Esophagus muscularis mucosa (tissue), 4 donors: ENCODE results near the gene LSM2. TPM values are rescaled to one million over a fixed set of nuclear protein-coding genes. Genes with fewer than 3 reads are reported as not detected.
A peak's percentile ranks its signal among the peaks of the same experiment; 100 is the strongest.

Source experiments
- DNase-seq: peaks from one replicate; pipeline ENCODE4 v3.0.0-alpha.2; 2017; ENCODE audit errors: extremely low spot score
- H3K27ac ChIP-seq, 4 donors: fragments of 200-600 bp; sonication (generic); replicated peaks in 1 of 4; 1 replicate in 3 of 4; 2 replicates in 1 of 4; pipeline ENCODE4 v1.5.1; 2016 to 2019; ENCODE audit warnings: mild to moderate bottlenecking in 1 of 4
- H3K27me3 ChIP-seq, 4 donors: fragments of 200-600 bp; sonication (generic); one replicate each; pipeline versions ENCODE4 v1.5.1 to v1.6.0; 2016 to 2019
- H3K36me3 ChIP-seq, 4 donors: fragments of 200-600 bp; sonication (generic); one replicate each; pipeline ENCODE4 v1.5.1; 2016 to 2019
- H3K4me1 ChIP-seq, 4 donors: fragments of 200-600 bp; sonication (generic); one replicate each; pipeline ENCODE4 v1.5.1; 2016 to 2019
- H3K4me3 ChIP-seq, 4 donors: fragments of 200-600 bp; sonication (generic); 1 replicate in 2 of 4; 2 replicates in 2 of 4; pipeline ENCODE4 v1.5.1; 2016 to 2019; ENCODE audit warnings: mild to moderate bottlenecking in 4 of 4, moderate library complexity in 1 of 4
- H3K9me3 ChIP-seq, 4 donors: fragments of 200-600 bp; sonication (generic); 1 replicate in 3 of 4; 2 replicates in 1 of 4; pipeline ENCODE4 v1.5.1; 2016 to 2019
- CTCF ChIP-seq, 3 experiments: fragments of 200-600 bp in 2 of 3; fragments of 450-650 bp in 1 of 3; sonication (generic) in 2 of 3; IDR thresholded peaks; one replicate each; pipeline ENCODE4 v1.5.1; 2017 to 2019; ENCODE audit warnings: antibody characterized with exemption in 3 of 3, mild to moderate bottlenecking in 2 of 3, moderate library complexity in 1 of 3
- EP300 ChIP-seq: sonication (generic); formaldehyde crosslinking; IDR thresholded peaks from one replicate; pipeline ENCODE4 v1.6.1; 2017; ENCODE audit warnings: antibody characterized with exemption
- POLR2A ChIP-seq: fragments of 450-650 bp; IDR thresholded peaks from one replicate; pipeline ENCODE4 v1.6.1; 2017; ENCODE audit warnings: antibody characterized with exemption, moderate library complexity, mild to moderate bottlenecking, low read depth
- POLR2AphosphoS5 ChIP-seq, 2 donors: sonication (generic); formaldehyde crosslinking; IDR thresholded peaks; one replicate each; pipeline ENCODE4 v1.6.1; 2017; ENCODE audit warnings: antibody characterized with exemption in 2 of 2
- WGBS: methylation state at CpG from one replicate; pipeline ENCODE4 v1.1.5; 2018; 5-methylcytosine and 5-hydroxymethylcytosine counted together
- intact Hi-C: fragments of 100-400 bp; cut with DNase I; formaldehyde crosslinking; loops from one replicate; pipeline ENCODE4 v1.15.1; 2023
- total RNA-seq, 4 donors: library from RNA; depleted of rRNA; stranded (reverse); fragments of >200 nt; gene quantifications; one replicate each; pipeline versions ENCODE4 v1.1.0 to v1.2.1, GENCODE V29; 2016

LSM2 gene
- total RNA-seq, 4 donors from 2014 or later, result 24.2 to 41.5 (median 32.9) TPM

GRCh38 chr6:31768363-31769257 lies 38.2 kb downstream of the LSM2 start:
- no peak overlapping the region for H3K4me3 ChIP-seq
- peaks cover 0 to 32% (median 18%) of the 10 kb centered on the region in 4 donors for H3K4me1 ChIP-seq
- no peaks in the 10 kb centered on the region for H3K36me3 ChIP-seq
- peaks cover 0 to 3% (median 0%) of the 10 kb centered on the region in 4 donors for H3K27me3 ChIP-seq
- TF ChIP-seq EP300, result no peak
- no peak for TF ChIP-seq CTCF (IDR thresholded peaks at IDR 0.05)
- TF ChIP-seq POLR2A, result no peak
- TF ChIP-seq POLR2AphosphoS5 (IDR thresholded peaks at IDR 0.05), result no peak
- 90% methylated on average over 16 of the region's 18 CpGs for WGBS
- no peak for DNase-seq
- no peaks in the 10 kb centered on the region for H3K9me3 ChIP-seq
- no peak overlapping the region for H3K27ac ChIP-seq
- intact Hi-C loops, result loop anchor here (2.0 to 5.0 kb wide), 2 partner anchors 41 to 88 kb away; partner anchors contain the start of genes DDAH2 and LY6G5C

GRCh38 chr6:31767096-31767645 lies 39.6 kb downstream of the LSM2 start:
- Histone ChIP-seq H3K36me3 (no peaks in the 10 kb centered on the region), H3K9me3 (no peaks in the 10 kb centered on the region), H3K4me1 (peaks cover 4 to 32% (median 21%) of the 10 kb centered on the region in 4 donors), H3K27me3 (peaks cover 0 to 3% (median 0%) of the 10 kb centered on the region in 4 donors), H3K27ac (no peak overlapping the region), H3K4me3 (no peak overlapping the region)
- DNase-seq, result no peak
- intact Hi-C loops, result loop anchor here (5.0 kb wide), 1 partner anchor 40 kb away; the partner anchor contains the start of gene DDAH2
- 83% methylated on average over 6 of the region's 6 CpGs for WGBS
- TF ChIP-seq POLR2AphosphoS5 (IDR thresholded peaks at IDR 0.05), result no peak
- no peak for TF ChIP-seq EP300
- no peak for TF ChIP-seq CTCF (IDR thresholded peaks at IDR 0.05)
- TF ChIP-seq POLR2A, result no peak

GRCh38 chr6:31765910-31766794 lies 40.6 kb downstream of the LSM2 start:
- Histone ChIP-seq H3K27me3 (peaks cover 0 to 3% (median 0%) of the 10 kb centered on the region in 4 donors), H3K4me1 (peaks cover 4 to 32% (median 21%) of the 10 kb centered on the region in 4 donors), H3K4me3 (peak overlapping the region; percentile 31 to 49 (median 32)), H3K27ac (no peak overlapping the region), H3K36me3 (no peaks in the 10 kb centered on the region), H3K9me3 (no peaks in the 10 kb centered on the region)
- no peak for DNase-seq
- WGBS, result 54% methylated on average over 39 of the region's 42 CpGs
- intact Hi-C loops, result loop anchor here (5.0 kb wide), 1 partner anchor 39 kb away; the partner anchor contains the start of gene DDAH2
- TF ChIP-seq POLR2A, result no peak
- no peak for TF ChIP-seq EP300
- no peak for TF ChIP-seq POLR2AphosphoS5 (IDR thresholded peaks at IDR 0.05)
- TF ChIP-seq CTCF (IDR thresholded peaks at IDR 0.05), result no peak

GRCh38 chr6:31765559-31765909 lies 41.2 kb downstream of the LSM2 start:
- H3K9me3 ChIP-seq, result no peaks in the 10 kb centered on the region
- DNase-seq, result no peak
- intact Hi-C loops, result loop anchor here (5.0 kb wide), 1 partner anchor 38 kb away; the partner anchor contains the start of gene DDAH2
- H3K4me1 ChIP-seq, result peaks cover 4 to 32% (median 21%) of the 10 kb centered on the region in 4 donors
- WGBS, result 87% methylated on average over 9 of the region's 9 CpGs
- no peak overlapping the region for H3K27ac ChIP-seq
- no peaks in the 10 kb centered on the region for H3K36me3 ChIP-seq
- peak overlapping the region in 1 of 4 donors; percentile 34 for H3K4me3 ChIP-seq
- TF ChIP-seq POLR2AphosphoS5 (IDR thresholded peaks at IDR 0.05) (no peak), EP300 (no peak)
- peaks cover 0 to 3% (median 0%) of the 10 kb centered on the region in 4 donors for H3K27me3 ChIP-seq
